Right lobe of liver (tissue), 6 donors: ENCODE results near the gene PATL1. TPM values are rescaled to one million over a fixed set of nuclear protein-coding genes. Genes with fewer than 3 reads are reported as not detected.
"Not testable (repeated sequence)": the region's sequence is repeated elsewhere in the genome, so short reads cannot be mapped to it uniquely, and the experiment has no call there.

Source experiments
- ATAC-seq, 4 donors: fragments of 200-7000 bp; cut with Tn5 transposase; one replicate each; pipeline ENCODE4 v1.9.1; 2020; ENCODE audit warnings: mild to moderate bottlenecking in 4 of 4, moderate library complexity in 4 of 4
- DNase-seq, 3 donors: peaks; one replicate each; pipeline ENCODE4 v3.0.0-alpha.2; 2020
- H3K27ac ChIP-seq, 3 donors: fragments of 200-600 bp; one replicate each; pipeline ENCODE4 v1.8.0; 2022
- H3K27me3 ChIP-seq, 2 donors: fragments of 200-600 bp; one replicate each; pipeline ENCODE4 v1.8.0; 2022
- H3K36me3 ChIP-seq, 4 donors: fragments of 200-600 bp; sonication (generic) in 1 of 4; one replicate each; pipeline versions ENCODE4 v1.5.1 to v1.8.0; 2017 to 2022; ENCODE audit warnings: control low read depth in 1 of 4
- H3K4me1 ChIP-seq, 4 donors: fragments of 200-600 bp; sonication (generic) in 1 of 4; one replicate each; pipeline versions ENCODE4 v1.5.1 to v1.8.0; 2017 to 2022; ENCODE audit warnings: control low read depth in 1 of 4
- H3K4me3 ChIP-seq, 3 donors: fragments of 200-600 bp; one replicate each; pipeline ENCODE4 v1.8.0; 2022
- H3K9me3 ChIP-seq, 4 donors: fragments of 200-600 bp; sonication (generic) in 1 of 4; one replicate each; pipeline versions ENCODE4 v1.5.1 to v1.8.0; 2017 to 2022; ENCODE audit warnings: control low read depth in 1 of 4
- CTCF ChIP-seq, 4 donors: fragments of 200-600 bp in 3 of 4; fragments of 450-650 bp in 1 of 4; IDR thresholded peaks; one replicate each; pipeline versions ENCODE4 v1.5.1 to v1.8.0; 2016 to 2022; ENCODE audit warnings: antibody characterized with exemption in 4 of 4, mild to moderate bottlenecking in 2 of 4
- POLR2A ChIP-seq: fragments of 450-650 bp; IDR thresholded peaks from one replicate; pipeline ENCODE4 v1.6.1; 2017; ENCODE audit warnings: antibody characterized with exemption, mild to moderate bottlenecking
- WGBS: methylation state at CpG from one replicate; pipeline ENCODE4 v1.1.6; 2018; ENCODE audit warnings: low coverage, low lambda C conversion rate; ENCODE audit not compliant: insufficient coverage; ENCODE audit errors: missing lambda C conversion rate; 5-methylcytosine and 5-hydroxymethylcytosine counted together
- intact Hi-C, 2 donors: fragments of 100-400 bp; cut with DNase I; formaldehyde crosslinking; loops; one replicate each; pipeline versions ENCODE4 v1.11.2 to v1.14.1; 2022
- total RNA-seq, 6 experiments: library from RNA; depleted of rRNA in 2 of 6; stranded (reverse); fragments of >200 nt in 2 of 6; fragmentation: NEBNext Ultra II Directional in 3 of 6; extraction: Animal tissue kit (Norgen Biotek cat#: 25700) in 3 of 6; gene quantifications; one replicate each; pipeline versions ENCODE4 v1.1.0 to v1.2.4, GENCODE V29; 2016 to 2023
- donor health status: DM: no; HTN: yes; CAD: no.
- donor health status: DM: no; HTN: no; CAD: no.
- donor health status: DM: no; HTN: no; CAD: no.
- donor health status: DM: no; HTN: yes; CAD: no.
- donor health status: DM: no; HTN: yes; CAD: no.

The PATL1 gene
- total RNA-seq, 6 experiments from 2014 or later, result 13.8 to 27.6 (median 21.1) TPM

- Histone ChIP-seq H3K9me3 (no peaks in the 10 kb centered on the region), H3K27ac (no peak overlapping the region), H3K4me1 (no peaks in the 10 kb centered on the region), H3K4me3 (no peak overlapping the region), H3K27me3 (no peaks in the 10 kb centered on the region), H3K36me3 (no peaks in the 10 kb centered on the region)
- ATAC-seq, result no peak
- no peak for TF ChIP-seq POLR2A
- TF ChIP-seq CTCF (IDR thresholded peaks at IDR 0.05), result no peak
- no peak for DNase-seq
- intact Hi-C loops, result no loop called here
Observed at GRCh38 chr11:59698506-59698905, 29.7 kb upstream of the PATL1 start.

GRCh38 chr11:59692915-59693314 is 24.1 kb upstream of the PATL1 start:
- H3K9me3 ChIP-seq, result peaks cover 0 to 4% (median 0%) of the 10 kb centered on the region in 4 donors
- H3K4me1 ChIP-seq, result no peaks in the 10 kb centered on the region
- intact Hi-C loops, result no loop called here
- no peak overlapping the region for H3K4me3 ChIP-seq
- no peaks in the 10 kb centered on the region for H3K27me3 ChIP-seq
- ATAC-seq (no peak), DNase-seq (no peak)
- no peak for TF ChIP-seq CTCF (IDR thresholded peaks at IDR 0.05)
- no peak for TF ChIP-seq POLR2A
- no peak overlapping the region for H3K27ac ChIP-seq
- no peaks in the 10 kb centered on the region for H3K36me3 ChIP-seq

GRCh38 chr11:59691156-59691555 is 22.3 kb upstream of the PATL1 start:
- DNase-seq (no peak), ATAC-seq (no peak)
- Histone ChIP-seq H3K9me3 (peaks cover 0 to 4% (median 0%) of the 10 kb centered on the region in 4 donors), H3K27me3 (no peaks in the 10 kb centered on the region), H3K4me3 (no peak overlapping the region), H3K36me3 (no peaks in the 10 kb centered on the region), H3K4me1 (no peaks in the 10 kb centered on the region), H3K27ac (no peak overlapping the region)
- intact Hi-C loops, result no loop called here
- TF ChIP-seq CTCF (IDR thresholded peaks at IDR 0.05), result no peak
- TF ChIP-seq POLR2A, result no peak
- 58% methylated on average over 2 of the region's 2 CpGs for WGBS

- H3K9me3 ChIP-seq, result peaks cover 0 to 4% (median 0%) of the 10 kb centered on the region in 4 donors
- H3K36me3 ChIP-seq, result no peaks in the 10 kb centered on the region
- H3K4me1 ChIP-seq, result no peaks in the 10 kb centered on the region
- H3K27ac ChIP-seq, result no peak overlapping the region
- no peak for TF ChIP-seq POLR2A
- TF ChIP-seq CTCF (IDR thresholded peaks at IDR 0.05), result no peak
- ATAC-seq, result no peak
- no peak for DNase-seq
- intact Hi-C loops, result loop anchor here in 1 of 2 donors (10.0 kb wide), 1 partner anchor 154 kb away; no protein-coding TSS in a partner anchor
- H3K27me3 ChIP-seq, result no peaks in the 10 kb centered on the region
- 74% methylated on average over 3 of the region's 3 CpGs for WGBS
- H3K4me3 ChIP-seq, result no peak overlapping the region
Observed at GRCh38 chr11:59689015-59689414, 20.2 kb upstream of the PATL1 start.

DNA sequence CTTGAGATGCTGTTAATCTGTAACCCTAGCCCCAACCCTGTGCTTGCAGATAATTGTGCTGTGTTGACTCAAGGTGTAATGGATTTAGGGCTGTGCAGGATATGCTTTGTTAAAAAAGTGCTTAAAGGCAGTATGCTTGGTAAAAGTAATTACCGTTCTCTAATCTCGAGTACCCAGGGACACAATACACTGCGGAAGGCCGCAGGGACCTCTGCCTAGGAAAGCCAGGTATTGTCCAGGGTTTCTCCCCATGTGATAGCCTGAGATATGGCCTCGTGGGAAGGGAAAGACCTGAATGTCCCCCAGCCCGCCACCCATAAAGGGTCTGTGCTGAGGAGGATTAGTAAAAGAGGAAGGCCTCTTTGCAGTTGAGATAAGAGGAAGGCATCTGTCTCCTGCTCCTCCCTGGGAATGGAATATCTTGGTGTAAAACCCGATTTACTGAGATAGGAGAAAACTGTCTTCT is 12.5 kb upstream of the PATL1 start:
- DNase-seq, H3K4me3 ChIP-seq, H3K4me1 ChIP-seq, H3K36me3 ChIP-seq, H3K27me3 ChIP-seq, H3K9me3 ChIP-seq, H3K27ac ChIP-seq, ATAC-seq: not testable (repeated sequence)
- intact Hi-C loops, result loop anchor here in 1 of 2 donors (10.0 kb wide), 1 partner anchor 146 kb away; no protein-coding TSS in a partner anchor
- WGBS, result 55% methylated on average over 7 of the region's 7 CpGs
